ENCODE results near the gene PAXX.

PAXX gene, protein sequence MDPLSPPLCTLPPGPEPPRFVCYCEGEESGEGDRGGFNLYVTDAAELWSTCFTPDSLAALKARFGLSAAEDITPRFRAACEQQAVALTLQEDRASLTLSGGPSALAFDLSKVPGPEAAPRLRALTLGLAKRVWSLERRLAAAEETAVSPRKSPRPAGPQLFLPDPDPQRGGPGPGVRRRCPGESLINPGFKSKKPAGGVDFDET

DNA sequence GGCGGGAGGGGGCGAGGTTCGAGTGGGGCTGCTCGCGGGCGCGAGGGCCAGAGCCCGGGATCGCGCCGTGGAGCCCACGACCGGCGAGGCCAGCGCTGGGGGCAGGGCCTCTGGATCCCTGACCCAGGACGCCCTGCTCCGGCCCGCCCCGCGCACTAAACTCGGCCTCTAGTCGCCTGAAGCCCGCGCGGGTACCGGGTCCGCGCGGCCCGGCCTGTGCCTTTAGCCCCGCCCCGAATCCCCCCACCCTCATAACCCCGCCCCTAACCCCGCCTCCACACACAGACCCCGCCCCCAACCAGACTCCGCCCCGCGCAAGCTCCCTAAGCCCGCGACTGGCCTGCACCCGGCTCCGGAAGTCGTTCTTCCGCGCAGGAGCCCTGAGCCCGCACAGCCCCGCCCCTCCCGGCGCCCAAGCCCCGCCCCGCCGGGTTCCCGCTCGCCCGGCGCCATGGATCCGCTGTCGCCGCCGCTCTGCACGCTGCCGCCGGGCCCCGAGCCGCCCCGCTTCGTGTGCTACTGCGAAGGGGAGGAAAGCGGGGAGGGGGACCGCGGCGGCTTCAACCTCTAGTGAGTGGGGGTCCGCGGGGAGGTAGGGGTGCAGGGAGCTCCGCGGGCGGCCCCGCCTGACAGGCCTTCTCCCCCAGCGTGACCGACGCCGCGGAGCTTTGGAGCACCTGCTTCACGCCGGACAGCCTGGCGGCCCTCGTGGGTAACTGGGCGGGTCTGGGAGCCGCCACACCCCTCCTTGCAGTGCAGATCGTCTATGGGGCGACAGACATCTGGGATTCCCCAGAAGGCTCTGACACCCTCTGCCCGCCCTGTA lies at the start of gene PAXX:
PAXX (plus strand) TSS at position 430 of the 826 bp plus-strand sequence; CDS start at position 452, 22 bp downstream.
- ChIA-PET CTCF (interaction anchor here (2.8 kb wide), 1 partner anchor 37 kb away, joined by 14 read pairs; the partner anchor contains the start of gene ABCA2), POLR2A (interaction anchor here (0.6 to 2.0 kb wide), 24 partner anchors 9 to 95 kb away, joined by 3 to 23 read pairs (median 4); partner anchors contain the start of genes FBXW5, LCNL1, MAN1B1 and PTGDS)
- peak; percentile 100 for DNase-seq (ENCODE audit: extremely low spot score)
- peak; percentile 92 for TF ChIP-seq L3MBTL2 (conservative IDR thresholded peaks at IDR 0.05)
- peak; percentile 48; the same call in 1 of the 2 replicates for TF ChIP-seq LEF1 (IDR thresholded peaks at IDR 0.05; ENCODE audit: borderline replicate concordance)
- no peak for TF ChIP-seq NFRKB (IDR thresholded peaks at IDR 0.05)

DNA sequence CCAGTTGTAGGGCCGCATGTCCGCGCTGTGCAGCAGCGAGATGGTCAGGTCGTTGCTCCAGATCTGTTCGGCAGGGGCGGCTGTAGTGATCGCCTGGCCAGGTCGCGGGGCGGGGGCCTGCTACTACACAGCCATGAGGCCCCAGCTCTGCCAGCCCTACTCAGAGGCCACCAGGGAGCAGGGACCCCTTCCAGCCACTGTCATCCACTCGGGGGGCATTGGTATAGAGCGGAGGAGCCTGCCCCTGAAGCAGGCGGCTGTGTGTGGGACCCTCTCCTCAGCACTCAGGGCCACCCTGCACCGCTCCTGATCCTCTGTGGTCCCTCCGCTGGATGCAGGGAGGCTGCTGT lies 49.4 kb upstream of the PAXX start:
- POLR2A ChIA-PET: no interaction called here
- CTCF ChIA-PET: no interaction called here
- DNase-seq (ENCODE audit: extremely low spot score): no peak
- no peak for TF ChIP-seq TARDBP (IDR thresholded peaks at IDR 0.05)

DNA sequence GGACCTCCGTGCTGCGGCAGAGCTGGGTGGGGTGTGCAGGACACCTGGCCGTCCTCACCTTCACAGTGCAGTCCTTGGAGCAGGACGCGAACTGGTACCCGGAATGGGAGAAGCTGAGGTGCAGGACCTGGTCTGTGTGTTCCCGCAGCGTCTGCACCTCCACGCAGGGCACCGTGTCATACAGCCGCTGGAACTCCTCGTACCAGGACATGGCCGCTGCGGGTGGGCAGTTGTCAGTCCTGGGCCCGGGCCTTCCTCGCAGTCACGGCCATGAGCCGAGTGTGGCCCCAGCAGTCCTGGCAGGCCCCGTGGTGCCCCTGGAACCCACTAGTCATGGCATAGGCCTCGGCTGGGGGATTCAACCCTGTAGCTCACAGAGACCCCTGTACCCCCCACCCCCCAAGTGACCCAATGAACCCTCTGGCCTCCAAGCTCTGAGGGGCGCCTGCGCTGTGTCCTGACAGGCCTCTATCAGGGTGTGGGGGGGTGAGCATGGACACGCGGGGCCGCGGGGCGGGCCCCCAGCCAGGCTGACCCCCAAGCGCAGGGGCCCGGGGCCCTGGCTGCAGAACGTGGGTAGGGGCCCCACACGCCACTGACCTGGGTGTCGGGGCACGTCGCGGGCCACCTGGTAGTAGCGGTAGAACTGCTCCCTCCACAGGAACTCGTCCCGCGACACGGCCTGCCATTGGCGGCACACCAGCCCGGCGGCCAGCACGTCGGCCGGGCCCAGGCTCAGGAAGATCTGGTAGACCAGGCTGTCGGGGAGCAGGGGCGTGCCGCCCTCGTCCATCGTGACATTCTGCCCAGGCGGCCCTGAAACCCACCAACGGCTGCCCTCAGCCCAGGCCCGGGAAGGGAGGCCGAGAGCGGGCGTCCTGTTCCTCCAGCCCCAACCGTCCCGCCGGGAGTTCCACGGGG lies 48.7 kb upstream of the PAXX start:
- TF ChIP-seq NFRKB (IDR thresholded peaks at IDR 0.05) (no peak), TARDBP (IDR thresholded peaks at IDR 0.05) (no peak), HDGF (IDR thresholded peaks at IDR 0.05; ENCODE audit: borderline replicate concordance) (no peak), CTBP1 (IDR thresholded peaks at IDR 0.05; ENCODE audit: borderline replicate concordance) (no peak), ARNT (IDR thresholded peaks at IDR 0.05) (no peak)
- TF ChIP-seq, protein P1, sequence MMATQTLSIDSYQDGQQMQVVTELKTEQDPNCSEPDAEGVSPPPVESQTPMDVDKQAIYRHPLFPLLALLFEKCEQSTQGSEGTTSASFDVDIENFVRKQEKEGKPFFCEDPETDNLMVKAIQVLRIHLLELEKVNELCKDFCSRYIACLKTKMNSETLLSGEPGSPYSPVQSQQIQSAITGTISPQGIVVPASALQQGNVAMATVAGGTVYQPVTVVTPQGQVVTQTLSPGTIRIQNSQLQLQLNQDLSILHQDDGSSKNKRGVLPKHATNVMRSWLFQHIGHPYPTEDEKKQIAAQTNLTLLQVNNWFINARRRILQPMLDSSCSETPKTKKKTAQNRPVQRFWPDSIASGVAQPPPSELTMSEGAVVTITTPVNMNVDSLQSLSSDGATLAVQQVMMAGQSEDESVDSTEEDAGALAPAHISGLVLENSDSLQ (IDR thresholded peaks at IDR 0.05): no peak
- DNase-seq (ENCODE audit: extremely low spot score): peak; percentile 48
- ChIA-PET POLR2A (interaction anchor here (0.8 to 1.0 kb wide), 2 partner anchors 48 to 96 kb away, joined by 3 to 4 read pairs; partner anchors contain the start of gene PAXX), CTCF (no interaction called here)

DNA sequence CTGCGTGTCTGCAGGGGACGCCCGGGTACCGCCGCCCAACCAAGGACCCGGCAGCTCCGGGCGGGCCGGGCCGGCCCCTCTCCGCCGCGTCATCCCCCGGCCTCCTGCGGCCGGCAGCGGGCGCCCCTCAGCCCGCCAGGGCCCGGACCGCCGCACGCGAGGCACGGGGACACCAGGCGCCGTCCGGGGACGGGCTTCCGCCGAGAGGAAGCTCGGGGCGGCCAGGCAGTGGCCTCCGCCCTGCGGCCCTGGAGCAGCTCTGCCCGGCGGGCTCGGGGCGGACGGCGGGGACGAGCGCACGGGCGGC lies 48.1 kb upstream of the PAXX start:
- POLR2A ChIA-PET: interaction anchor here (0.8 to 1.0 kb wide), 2 partner anchors 48 to 96 kb away, joined by 3 to 4 read pairs; partner anchors contain the start of gene PAXX
- CTCF ChIA-PET: no interaction called here
- DNase-seq (ENCODE audit: extremely low spot score): peak; percentile 62
- no peak for TF ChIP-seq L3MBTL2 (conservative IDR thresholded peaks at IDR 0.05)
- no peak; the same call in 1 of the 2 replicates for TF ChIP-seq ARNT (IDR thresholded peaks at IDR 0.05)
- no peak for TF ChIP-seq HDGF (IDR thresholded peaks at IDR 0.05; ENCODE audit: borderline replicate concordance)
- TF ChIP-seq FOXK2 (IDR thresholded peaks at IDR 0.05): no peak
- no peak for TF ChIP-seq NFRKB (IDR thresholded peaks at IDR 0.05)
- no peak for TF ChIP-seq ELF4 (IDR thresholded peaks at IDR 0.05)
- TF ChIP-seq FOXA1 (IDR thresholded peaks at IDR 0.05): no peak
- no peak for TF ChIP-seq BHLHE40 (IDR thresholded peaks at IDR 0.05; ENCODE audit: borderline replicate concordance)
- no peak for TF ChIP-seq TARDBP (IDR thresholded peaks at IDR 0.05)
- TF ChIP-seq SP1 (IDR thresholded peaks at IDR 0.05): no peak
- TF ChIP-seq FOXM1 (IDR thresholded peaks at IDR 0.05; ENCODE audit: borderline replicate concordance): no peak
- TF ChIP-seq, protein P1 (IDR thresholded peaks at IDR 0.05): no peak
- no peak for TF ChIP-seq CTBP1 (IDR thresholded peaks at IDR 0.05; ENCODE audit: borderline replicate concordance)
- no peak for TF ChIP-seq SUZ12 (IDR thresholded peaks at IDR 0.05)
- no peak for TF ChIP-seq ZNF384 (IDR thresholded peaks at IDR 0.05)

DNA sequence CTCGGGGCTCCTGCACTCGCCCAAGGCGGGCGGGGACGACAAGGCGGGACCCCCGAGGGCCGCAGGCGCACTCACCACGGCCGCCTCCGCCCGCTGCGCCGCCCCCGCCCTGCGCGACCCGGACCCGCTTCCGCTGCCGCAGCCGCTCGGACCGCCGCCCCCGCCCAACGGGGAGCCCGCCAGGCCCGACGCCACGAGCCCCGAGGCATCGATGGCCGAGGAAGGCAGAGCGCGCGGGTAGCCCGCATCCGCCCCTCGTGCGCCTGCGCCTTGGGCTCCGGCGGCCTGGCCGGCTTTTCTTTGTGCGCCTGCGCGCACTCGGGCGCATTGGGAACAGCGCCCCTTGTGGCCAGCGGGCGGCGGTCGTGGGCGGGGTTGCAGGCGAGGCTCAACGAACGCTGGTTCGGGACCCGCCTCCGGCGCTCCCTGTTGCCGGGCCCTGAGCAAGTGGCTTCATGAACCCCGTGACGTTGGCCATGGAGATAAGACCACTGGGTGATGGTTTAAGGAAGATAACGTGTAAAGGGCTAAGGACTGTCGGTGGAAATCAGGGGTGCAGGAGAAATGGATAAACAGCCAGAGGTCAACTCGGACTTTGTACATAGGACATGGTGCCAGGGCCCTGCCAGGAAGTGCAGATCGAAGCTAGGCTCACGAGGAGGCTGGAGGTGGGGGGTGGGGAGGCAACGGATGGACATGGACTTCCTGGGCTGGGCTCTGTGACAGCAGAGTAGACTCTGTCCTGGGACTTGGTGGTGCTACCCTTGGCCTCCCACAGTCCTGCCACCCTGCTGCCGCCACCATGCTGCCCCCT lies 47.5 kb upstream of the PAXX start, which contains the start of the genes C8G and FBXW5:
C8G (plus strand) TSS at position 725 of the 814 bp plus-strand sequence; CDS start at position 803, 78 bp downstream.
FBXW5 (minus strand) TSS at position 220 of the 814 bp plus-strand sequence. CDS start 655 bp downstream, outside the sequence.
- no peak for TF ChIP-seq SUZ12 (IDR thresholded peaks at IDR 0.05)
- TF ChIP-seq NFRKB (IDR thresholded peaks at IDR 0.05): no peak
- no peak for TF ChIP-seq FOXA1 (IDR thresholded peaks at IDR 0.05)
- TF ChIP-seq FOXM1 (IDR thresholded peaks at IDR 0.05; ENCODE audit: borderline replicate concordance): peak; percentile 77; the same call in 1 of the 2 replicates
- TF ChIP-seq, protein P1 (IDR thresholded peaks at IDR 0.05): no peak
- TF ChIP-seq L3MBTL2 (conservative IDR thresholded peaks at IDR 0.05): no peak
- DNase-seq (ENCODE audit: extremely low spot score): peak; percentile 100
- ChIA-PET CTCF (interaction anchor here (1.4 kb wide), 1 partner anchor 90 kb away, joined by 3 read pairs; no protein-coding TSS in a partner anchor), POLR2A (interaction anchor here (0.8 to 1.0 kb wide), 2 partner anchors 47 to 97 kb away, joined by 3 to 4 read pairs; partner anchors contain the start of gene PAXX)
